ENCODE measurements around the gene POLR2H. TPM values are rescaled to one million over a fixed set of nuclear protein-coding genes. Genes with fewer than 3 reads are reported as not detected.

POLR2H gene
- total RNA-seq, 1 experiment from 2014 or later = 92.6 TPM

GRCh38 chr3:184315543-184315867, 46.0 kb upstream of the POLR2H start:
- TF ChIP-seq CTCF (conservative IDR thresholded peaks at IDR 0.05; ENCODE audit: low read depth, low read length) (no peak), EZH2 (IDR thresholded peaks at IDR 0.05; ENCODE audit: borderline replicate concordance, low read depth, low read length, poor library complexity, severe bottlenecking) (no peak)
- Histone ChIP-seq H3K4me3 (ENCODE audit: low read depth, low read length, poor library complexity, severe bottlenecking) (peak overlapping the region; percentile 93), H3K4me1 (ENCODE audit: insufficient read depth, low read length, poor library complexity, severe bottlenecking) (peaks cover 34% of the 10 kb centered on the region), H3K27ac (ENCODE audit: low read depth, low read length, poor library complexity, severe bottlenecking) (peak overlapping the region; percentile 92), H3K27me3 (replicated peaks; ENCODE audit: insufficient read depth, low read depth, low read length, poor library complexity) (no peaks in the 10 kb centered on the region), H3K9me3 (ENCODE audit: low read depth, low read length, poor library complexity, severe bottlenecking) (no peaks in the 10 kb centered on the region), H3K36me3 (ENCODE audit: insufficient read depth, low read length, poor library complexity, severe bottlenecking) (peaks cover 26% of the 10 kb centered on the region)
- CTCF ChIA-PET = no interaction called here
- DNase-seq (ENCODE audit: low spot score) = no peak
- POLR2A ChIA-PET (ENCODE audit: low non-redundant PET) = no interaction called here
- BruUV-seq (replicated peaks) = no TSS peak
- intact Hi-C loops (cut with micrococcal nuclease; ENCODE audit: unreplicated experiment) = no loop called here

- no TSS peak for BruUV-seq (replicated peaks)
- POLR2A ChIA-PET (ENCODE audit: low non-redundant PET) = no interaction called here
- DNase-seq (ENCODE audit: low spot score) = no peak
- peaks cover 32% of the 10 kb centered on the region for H3K36me3 ChIP-seq (ENCODE audit: insufficient read depth, low read length, poor library complexity, severe bottlenecking)
- TF ChIP-seq CTCF (conservative IDR thresholded peaks at IDR 0.05; ENCODE audit: low read depth, low read length) (no peak), EZH2 (IDR thresholded peaks at IDR 0.05; ENCODE audit: borderline replicate concordance, low read depth, low read length, poor library complexity, severe bottlenecking) (no peak)
- H3K27ac ChIP-seq (ENCODE audit: low read depth, low read length, poor library complexity, severe bottlenecking) = peak overlapping the region; percentile 92
- intact Hi-C loops (cut with micrococcal nuclease; ENCODE audit: unreplicated experiment) = no loop called here
- H3K4me1 ChIP-seq (ENCODE audit: insufficient read depth, low read length, poor library complexity, severe bottlenecking) = peaks cover 34% of the 10 kb centered on the region
- no peaks in the 10 kb centered on the region for H3K9me3 ChIP-seq (ENCODE audit: low read depth, low read length, poor library complexity, severe bottlenecking)
- H3K4me3 ChIP-seq (ENCODE audit: low read depth, low read length, poor library complexity, severe bottlenecking) = peak overlapping the region; percentile 93
- CTCF ChIA-PET = no interaction called here
- no peaks in the 10 kb centered on the region for H3K27me3 ChIP-seq (replicated peaks; ENCODE audit: insufficient read depth, low read depth, low read length, poor library complexity)
These were observed 45.4 kb upstream of the POLR2H start for GRCh38 chr3:184315871-184316661.

GRCh38 chr3:184316792-184317191, 44.7 kb upstream of the POLR2H start:
- DNase-seq (ENCODE audit: low spot score) = no peak
- peaks cover 39% of the 10 kb centered on the region for H3K36me3 ChIP-seq (ENCODE audit: insufficient read depth, low read length, poor library complexity, severe bottlenecking)
- intact Hi-C loops (cut with micrococcal nuclease; ENCODE audit: unreplicated experiment) = no loop called here
- BruUV-seq (replicated peaks) = TSS peak; percentile 25
- CTCF ChIA-PET = no interaction called here
- H3K27ac ChIP-seq (ENCODE audit: low read depth, low read length, poor library complexity, severe bottlenecking) = no peak overlapping the region
- no peaks in the 10 kb centered on the region for H3K27me3 ChIP-seq (replicated peaks; ENCODE audit: insufficient read depth, low read depth, low read length, poor library complexity)
- H3K9me3 ChIP-seq (ENCODE audit: low read depth, low read length, poor library complexity, severe bottlenecking) = no peaks in the 10 kb centered on the region
- H3K4me3 ChIP-seq (ENCODE audit: low read depth, low read length, poor library complexity, severe bottlenecking) = peak overlapping the region; percentile 93
- POLR2A ChIA-PET (ENCODE audit: low non-redundant PET) = no interaction called here
- peaks cover 34% of the 10 kb centered on the region for H3K4me1 ChIP-seq (ENCODE audit: insufficient read depth, low read length, poor library complexity, severe bottlenecking)
- TF ChIP-seq EZH2 (IDR thresholded peaks at IDR 0.05; ENCODE audit: borderline replicate concordance, low read depth, low read length, poor library complexity, severe bottlenecking) (no peak), CTCF (conservative IDR thresholded peaks at IDR 0.05; ENCODE audit: low read depth, low read length) (no peak)
